ENCODE data around the gene KLK13.

Gene KLK13

GRCh38 chr19:51060973-51061372 lies 3.9 kb downstream of the KLK13 start:
- DNase-seq (ENCODE audit: low spot score): no peak

DNA sequence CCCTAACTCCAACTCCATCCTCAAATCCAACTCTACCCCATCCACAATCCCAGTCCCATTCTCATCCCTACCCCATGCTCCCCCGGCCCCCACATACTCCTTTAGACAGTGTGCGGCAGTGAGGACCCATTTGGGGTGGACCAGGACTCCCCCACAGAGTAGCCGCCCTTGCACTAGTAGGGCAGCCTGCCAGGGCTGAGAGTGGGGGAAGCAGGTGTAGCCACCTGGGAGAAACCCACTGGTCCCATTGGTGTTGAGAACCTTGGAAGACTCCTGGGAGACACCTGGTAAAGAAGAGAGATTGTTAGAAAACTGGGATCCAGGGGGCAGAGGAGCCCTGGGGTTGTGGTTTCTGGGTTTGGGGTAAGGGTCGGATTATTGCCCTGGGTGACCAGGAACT lies 4.6 kb downstream of the KLK13 start:
- no peak for DNase-seq (ENCODE audit: low spot score)

DNA sequence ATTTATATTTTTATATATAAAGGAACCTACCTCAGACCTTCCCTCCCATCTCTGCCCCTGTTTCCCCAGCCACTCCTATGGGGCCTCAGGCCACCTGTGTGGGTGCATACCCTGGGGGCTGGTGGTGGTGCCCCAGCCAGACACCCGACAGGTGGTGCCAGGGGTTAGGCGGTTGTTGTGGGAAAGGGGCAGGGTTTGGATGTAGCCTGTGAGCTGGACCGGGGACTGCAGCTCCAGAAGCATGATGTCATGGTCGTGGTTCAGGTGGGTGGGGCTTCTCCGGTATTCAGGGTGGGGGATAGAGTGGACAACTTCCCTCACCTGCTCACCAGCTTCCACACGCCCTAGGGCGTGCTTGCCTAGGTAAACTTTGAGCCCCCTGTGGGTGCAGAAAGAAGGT lies 5.2 kb downstream of the KLK13 start:
- DNase-seq (ENCODE audit: low spot score): no peak

DNA sequence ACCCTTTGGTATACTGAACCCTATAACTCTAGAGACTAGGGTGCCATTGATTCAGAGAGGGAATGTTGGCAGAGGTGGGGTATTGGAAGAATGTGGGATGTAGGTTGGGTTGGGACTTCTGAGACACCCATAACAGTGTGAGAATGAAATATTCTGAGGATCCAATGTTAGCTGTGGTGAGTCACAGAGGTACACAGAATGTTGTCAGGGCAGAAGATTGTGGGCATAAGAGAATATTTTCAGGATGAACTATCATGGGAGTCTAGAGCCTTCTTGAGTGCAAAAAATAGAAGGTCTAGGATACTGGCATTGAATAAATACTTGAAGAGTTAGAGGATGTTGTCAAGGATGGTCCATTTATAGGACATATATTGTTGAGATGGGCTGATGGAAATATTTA lies 9.0 kb downstream of the KLK13 start:
- DNase-seq (ENCODE audit: low spot score): no peak

GRCh38 chr19:51047031-51047335 lies 17.9 kb downstream of the KLK13 start:
- no peak for DNase-seq (ENCODE audit: low spot score)

DNA sequence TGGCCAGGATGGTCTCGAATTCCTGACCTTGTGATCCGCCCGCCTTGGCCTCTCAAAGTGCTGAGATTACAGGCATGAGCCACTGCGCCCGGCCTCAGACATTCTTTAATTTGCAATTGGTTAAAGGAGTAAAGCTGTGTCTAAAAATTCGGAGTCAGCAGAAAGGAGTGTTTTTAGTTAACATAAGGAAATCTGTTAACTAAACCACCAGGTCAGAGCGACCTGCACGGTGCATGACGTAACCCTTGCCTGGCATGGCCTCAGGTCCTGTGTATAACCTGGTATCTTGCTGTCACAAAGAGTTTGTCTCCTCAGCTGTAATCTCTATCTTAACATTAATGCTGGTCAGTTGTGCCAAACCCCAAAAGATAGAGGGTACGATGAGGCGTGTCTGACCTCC lies 20.6 kb downstream of the KLK13 start:
- no peak for DNase-seq (ENCODE audit: low spot score)

GRCh38 chr19:51043497-51043896 lies 21.4 kb downstream of the KLK13 start:
- DNase-seq (ENCODE audit: low spot score): no peak

DNA sequence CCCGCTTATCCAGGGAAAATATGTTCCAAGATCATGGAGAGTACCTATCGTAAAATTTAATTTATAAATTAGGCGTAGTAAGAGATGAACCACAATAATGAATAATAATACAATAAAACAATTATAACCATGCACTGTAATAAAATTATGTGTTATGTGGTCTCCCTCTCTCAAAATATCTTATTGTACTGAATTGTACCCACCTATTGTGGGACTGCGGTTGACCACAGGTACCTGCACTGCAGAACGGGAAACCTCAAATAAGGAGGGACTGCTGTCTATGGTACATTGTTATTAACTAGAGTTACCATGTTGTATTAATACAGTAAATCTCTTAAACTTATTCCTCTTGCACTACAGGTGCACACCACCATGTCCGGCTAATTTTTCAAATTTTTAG lies 24.7 kb downstream of the KLK13 start:
- DNase-seq (ENCODE audit: low spot score): no peak

DNA sequence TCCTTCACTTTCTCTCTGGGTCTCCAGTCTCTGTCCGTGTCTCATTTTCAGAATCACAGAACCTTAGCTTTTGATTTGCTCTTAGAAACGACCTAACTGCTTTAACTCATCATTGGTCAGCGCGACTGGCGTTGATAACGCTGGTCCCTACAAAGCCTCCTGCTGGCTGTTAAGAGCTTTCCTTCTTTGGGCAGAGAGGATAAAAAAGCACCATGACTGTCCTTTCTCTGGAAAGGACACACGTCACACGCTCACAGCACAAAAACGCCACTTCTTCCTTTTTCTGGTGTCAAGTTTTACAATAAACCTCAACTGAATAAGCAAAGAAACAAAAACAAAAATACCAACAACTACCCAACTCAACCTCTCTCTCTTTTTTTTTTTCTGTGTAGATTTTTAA lies 28.4 kb downstream of the KLK13 start:
- no peak for DNase-seq (ENCODE audit: low spot score)

- no peak for DNase-seq (ENCODE audit: low spot score)
These were observed 30.2 kb downstream of the KLK13 start, which contains the start of gene KLK12 for GRCh38 chr19:51034704-51035103. TSS of gene KLK12 (minus strand) at chr19:51035002. CDS start at chr19:51034621, 381 bp downstream.

- no peak for DNase-seq (ENCODE audit: low spot score)
These were observed 33.0 kb downstream of the KLK13 start for GRCh38 chr19:51031880-51032225.

GRCh38 chr19:51031220-51031879 lies 33.5 kb downstream of the KLK13 start:
- DNase-seq (ENCODE audit: low spot score): no peak

DNA sequence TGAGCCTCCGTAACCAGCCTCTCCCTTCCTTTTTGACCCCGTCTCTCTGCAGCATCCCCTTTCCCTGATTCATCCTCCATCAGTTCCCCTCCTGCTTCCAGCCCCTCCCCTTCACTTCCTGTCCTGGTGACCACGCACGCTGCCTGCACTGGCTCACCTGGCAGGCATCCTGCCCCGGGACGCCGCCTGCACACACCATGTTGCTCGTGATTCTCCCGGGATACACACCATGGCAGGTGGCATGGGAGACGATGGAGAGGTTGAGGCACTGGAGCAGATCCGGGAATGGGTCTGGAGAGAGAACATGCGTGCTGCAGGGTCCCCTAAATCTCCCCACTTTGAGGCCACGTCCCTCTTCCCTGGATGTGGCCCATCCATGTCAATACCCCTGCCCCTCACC lies 34.3 kb downstream of the KLK13 start:
- DNase-seq (ENCODE audit: low spot score): no peak

DNA sequence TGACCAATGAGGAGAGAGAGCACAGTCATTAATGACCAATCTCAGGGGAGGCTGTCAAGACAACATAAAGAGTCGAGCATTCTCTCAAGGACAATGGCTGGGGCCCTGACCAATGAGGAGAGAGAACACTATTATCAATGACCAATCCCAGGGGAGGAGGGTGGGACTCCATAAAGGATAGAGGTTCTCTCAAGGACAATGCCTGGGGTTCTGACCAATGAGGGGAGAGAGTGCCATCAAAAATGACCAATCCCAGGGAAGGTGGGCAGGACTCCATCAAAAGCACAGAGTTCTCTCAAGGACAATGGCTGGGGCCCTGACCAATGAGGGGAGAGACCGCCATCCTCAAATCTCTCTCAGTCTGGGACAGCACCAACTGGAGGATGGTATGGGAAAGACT lies 35.2 kb downstream of the KLK13 start:
- no peak for DNase-seq (ENCODE audit: low spot score)

DNA sequence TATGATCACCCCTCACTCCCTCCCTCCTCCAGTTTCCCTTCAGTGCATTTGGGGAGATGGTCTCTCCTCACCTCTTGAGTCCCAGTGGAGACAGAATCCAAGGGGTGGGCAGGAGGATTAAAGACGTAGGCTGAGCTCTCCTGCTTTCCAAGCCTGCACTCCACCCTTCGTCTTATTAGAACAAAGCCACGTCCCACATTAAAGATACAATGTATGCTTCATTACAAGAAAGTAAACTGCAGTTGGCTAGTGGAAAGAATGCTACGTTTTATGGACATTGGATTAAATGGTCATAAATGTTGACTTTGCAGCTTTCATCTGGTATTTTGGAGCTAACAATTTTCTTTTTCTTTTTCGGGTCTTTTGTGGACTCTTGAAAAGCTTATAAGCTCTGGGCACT lies 37.0 kb downstream of the KLK13 start:
- DNase-seq (ENCODE audit: low spot score): no peak

DNA sequence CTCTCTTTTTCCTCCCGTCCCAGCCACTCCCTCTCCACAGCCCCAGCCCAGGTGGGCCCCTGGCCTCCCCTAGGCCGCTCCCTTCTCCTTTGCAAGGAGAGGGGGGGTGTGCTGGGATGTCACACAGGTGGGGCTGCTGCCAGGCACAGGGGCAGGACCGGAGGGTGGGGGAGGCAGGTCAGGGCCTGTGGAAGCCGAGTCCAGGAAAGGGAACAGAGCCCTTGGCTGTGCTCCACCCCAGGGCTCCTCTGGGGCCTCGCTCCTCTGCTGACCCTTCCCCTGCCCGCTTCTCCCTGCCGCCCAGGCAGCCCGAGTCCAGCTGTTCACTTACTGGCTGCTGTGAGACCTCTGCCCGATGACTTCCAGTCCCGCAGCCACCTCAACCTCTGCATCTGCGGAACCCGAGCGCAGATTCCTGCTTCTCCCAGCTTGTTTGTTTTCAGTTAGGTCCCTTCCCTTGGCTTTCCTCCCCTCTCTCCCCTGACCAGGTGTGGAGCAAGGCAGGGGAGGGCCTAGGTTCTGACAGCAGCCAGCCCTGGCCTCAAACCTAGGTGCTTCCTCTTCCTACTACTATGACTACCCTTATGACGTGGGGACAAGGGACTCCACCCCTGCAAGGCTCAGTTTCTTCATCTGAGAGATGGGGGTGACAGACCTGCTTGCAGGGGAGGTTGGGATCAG lies 37.6 kb downstream of the KLK13 start:
- DNase-seq (ENCODE audit: low spot score): no peak

GRCh38 chr19:51026554-51026831 lies 38.4 kb downstream of the KLK13 start, which contains the start of gene KLK11:
TSS of gene KLK11 (minus strand) at chr19:51026616. CDS start at chr19:51025631, 985 bp downstream.
- no peak for DNase-seq (ENCODE audit: low spot score)

- DNase-seq (ENCODE audit: low spot score): no peak
These were observed 38.9 kb downstream of the KLK13 start for GRCh38 chr19:51025809-51026553.

DNA sequence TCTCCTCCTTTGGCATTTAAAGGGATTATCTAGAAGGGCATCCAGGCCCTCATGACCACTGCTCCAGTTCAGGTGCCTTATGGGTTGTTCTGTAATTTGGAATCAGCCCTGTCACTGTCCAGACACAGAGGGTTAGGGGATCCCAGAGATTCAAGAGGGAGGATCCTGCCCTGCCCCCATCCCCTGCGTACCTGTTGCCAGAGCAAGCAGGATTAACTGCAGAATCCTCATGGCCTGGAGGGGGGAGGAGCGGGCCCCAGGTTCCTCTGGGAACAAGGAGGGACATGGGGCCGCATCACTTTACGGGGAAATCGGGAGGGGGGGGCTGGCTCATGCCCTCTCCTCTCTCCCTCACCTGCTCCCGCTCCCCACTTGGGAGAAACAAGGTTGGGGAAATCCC lies 39.5 kb downstream of the KLK13 start:
- no peak for DNase-seq (ENCODE audit: low spot score)

GRCh38 chr19:51024924-51025323 lies 40.0 kb downstream of the KLK13 start:
- no peak for DNase-seq (ENCODE audit: low spot score)

- no peak for DNase-seq (ENCODE audit: low spot score)
These were observed 40.9 kb downstream of the KLK13 start for GRCh38 chr19:51023946-51024345.

GRCh38 chr19:51022526-51022925 lies 42.4 kb downstream of the KLK13 start:
- DNase-seq (ENCODE audit: low spot score): no peak

DNA sequence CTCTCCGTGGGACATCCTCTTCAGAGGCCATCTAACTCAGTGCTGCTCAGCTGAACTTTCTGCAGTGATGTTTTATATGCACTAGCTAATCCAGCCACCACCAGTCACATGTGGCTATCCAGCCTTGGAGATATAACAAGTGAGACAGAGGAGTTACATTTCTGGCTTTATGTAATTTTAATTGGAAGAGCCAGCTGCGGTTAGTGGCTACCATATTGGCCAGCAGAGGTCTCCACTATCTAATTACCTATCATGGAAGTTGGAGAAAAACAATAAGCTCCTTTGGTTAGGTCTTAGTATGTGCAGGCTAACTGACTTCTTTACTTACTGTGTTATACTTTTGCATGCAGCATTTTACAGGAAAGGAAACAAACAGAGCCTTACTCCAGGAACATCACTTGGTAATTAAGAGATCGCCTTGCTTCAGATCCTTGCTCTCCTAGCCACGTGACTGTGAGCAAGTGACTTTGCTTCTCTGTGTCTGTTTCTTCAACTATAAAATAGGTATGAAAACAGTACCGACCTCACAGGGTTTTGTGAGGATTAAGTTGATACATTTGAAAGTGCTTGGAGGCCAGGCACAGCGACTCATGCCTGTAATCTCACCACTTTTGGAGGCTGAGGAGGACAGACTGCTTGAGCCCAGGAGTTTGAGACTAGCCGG lies 43.8 kb downstream of the KLK13 start:
- DNase-seq (ENCODE audit: low spot score): no peak

Measured in left forelimb (tissue), 1 donor.